Measurements from ENCODE around the gene COL1A2. TPM values are rescaled to one million over a fixed set of nuclear protein-coding genes. Genes with fewer than 3 reads are reported as not detected.

COL1A2 gene
- total RNA-seq, 1 donor from 2014 or later = 110 TPM

GRCh38 chr7:94396037-94396431 lies 1.3 kb downstream of the COL1A2 start:
- no peak for TF ChIP-seq CTCF (conservative IDR thresholded peaks at IDR 0.05)
- peak overlapping the region; percentile 88 for H3K4me3 Mint-ChIP-seq
- no peaks in the 10 kb centered on the region for H3K27me3 Mint-ChIP-seq (ENCODE audit: low read depth)
- peaks cover 47% of the 10 kb centered on the region for H3K4me1 Mint-ChIP-seq
- H3K27ac Mint-ChIP-seq (ENCODE audit: unreplicated experiment) = peak overlapping the region; percentile 88
- no peak for DNase-seq (ENCODE audit: low read depth, low spot score)
- no peaks in the 10 kb centered on the region for H3K9me3 Mint-ChIP-seq
- H3K36me3 Mint-ChIP-seq (ENCODE audit: low read depth) = no peaks in the 10 kb centered on the region

- no peaks in the 10 kb centered on the region for H3K27me3 Mint-ChIP-seq (ENCODE audit: low read depth)
- H3K9me3 Mint-ChIP-seq = no peaks in the 10 kb centered on the region
- peaks cover 44% of the 10 kb centered on the region for H3K4me1 Mint-ChIP-seq
- H3K27ac Mint-ChIP-seq (ENCODE audit: unreplicated experiment) = no peak overlapping the region
- peak overlapping the region; percentile 88 for H3K4me3 Mint-ChIP-seq
- DNase-seq (ENCODE audit: low read depth, low spot score) = no peak
- no peak for TF ChIP-seq CTCF (conservative IDR thresholded peaks at IDR 0.05)
- no peaks in the 10 kb centered on the region for H3K36me3 Mint-ChIP-seq (ENCODE audit: low read depth)
These were observed 1.9 kb downstream of the COL1A2 start for GRCh38 chr7:94396596-94396995.

GRCh38 chr7:94397722-94398121 lies 3.0 kb downstream of the COL1A2 start:
- Mint-ChIP-seq H3K9me3 (no peaks in the 10 kb centered on the region), H3K27ac (ENCODE audit: unreplicated experiment) (no peak overlapping the region), H3K4me3 (no peak overlapping the region), H3K4me1 (peaks cover 33% of the 10 kb centered on the region), H3K36me3 (ENCODE audit: low read depth) (no peaks in the 10 kb centered on the region), H3K27me3 (ENCODE audit: low read depth) (no peaks in the 10 kb centered on the region)
- no peak for DNase-seq (ENCODE audit: low read depth, low spot score)
- no peak for TF ChIP-seq CTCF (conservative IDR thresholded peaks at IDR 0.05)

- Mint-ChIP-seq H3K4me3 (no peak overlapping the region), H3K27ac (ENCODE audit: unreplicated experiment) (no peak overlapping the region), H3K9me3 (no peaks in the 10 kb centered on the region), H3K4me1 (peaks cover 22% of the 10 kb centered on the region), H3K27me3 (ENCODE audit: low read depth) (no peaks in the 10 kb centered on the region), H3K36me3 (ENCODE audit: low read depth) (no peaks in the 10 kb centered on the region)
- no peak for DNase-seq (ENCODE audit: low read depth, low spot score)
- no peak for TF ChIP-seq CTCF (conservative IDR thresholded peaks at IDR 0.05)
These were observed 4.1 kb downstream of the COL1A2 start for GRCh38 chr7:94398841-94399240.

- no peaks in the 10 kb centered on the region for H3K36me3 Mint-ChIP-seq (ENCODE audit: low read depth)
- no peak overlapping the region for H3K4me3 Mint-ChIP-seq
- H3K27me3 Mint-ChIP-seq (ENCODE audit: low read depth) = no peaks in the 10 kb centered on the region
- no peak for DNase-seq (ENCODE audit: low read depth, low spot score)
- no peak for TF ChIP-seq CTCF (conservative IDR thresholded peaks at IDR 0.05)
- no peak overlapping the region for H3K27ac Mint-ChIP-seq (ENCODE audit: unreplicated experiment)
- no peaks in the 10 kb centered on the region for H3K9me3 Mint-ChIP-seq
- H3K4me1 Mint-ChIP-seq = peaks cover 19% of the 10 kb centered on the region
These were observed 5.3 kb downstream of the COL1A2 start for GRCh38 chr7:94400022-94400421.
